Prostate gland (tissue), 2 donors: Measurements from ENCODE around the gene TLR10. TPM values are rescaled to one million over a fixed set of nuclear protein-coding genes. Genes with fewer than 3 reads are reported as not detected.
A peak's percentile ranks its signal among the peaks of the same experiment; 100 is the strongest.

Experiments used
- DNase-seq: peaks from one replicate; pipeline ENCODE4 v3.0.0-alpha.2; 2019; ENCODE audit warnings: low spot score
- H3K27ac ChIP-seq, 2 donors: fragments of 200-600 bp; sonication (generic); 2 replicates each; pipeline ENCODE4 v1.5.1; 2017 to 2019
- H3K27me3 ChIP-seq: fragments of 200-600 bp; sonication (generic); replicated peaks from 2 replicates; pipeline ENCODE4 v1.5.1; 2019; ENCODE audit not compliant: insufficient read depth
- H3K36me3 ChIP-seq, 2 donors: fragments of 200-600 bp; sonication (generic); 1 replicate in 1 of 2; 2 replicates in 1 of 2; pipeline versions ENCODE4 v1.5.1 to v1.8.1; 2017 to 2019
- H3K4me1 ChIP-seq: fragments of 200-600 bp; sonication (generic); replicated peaks from 2 replicates; pipeline ENCODE4 v1.5.1; 2019
- H3K4me3 ChIP-seq, 2 donors: fragments of 200-600 bp; sonication (generic); 2 replicates each; pipeline ENCODE4 v1.5.1; 2017 to 2019
- H3K9me3 ChIP-seq: fragments of 200-600 bp; sonication (generic); 2 replicates; pipeline ENCODE4 v1.5.1; 2017
- CTCF ChIP-seq, 4 experiments: fragments of 200-600 bp in 2 of 4; fragments of 450-650 bp in 2 of 4; sonication (generic) in 2 of 4; IDR thresholded peaks; 1 replicate in 3 of 4; 2 replicates in 1 of 4; pipeline ENCODE4 v1.5.1; 2016 to 2019; ENCODE audit warnings: antibody characterized with exemption in 4 of 4, mild to moderate bottlenecking in 2 of 4, moderate library complexity in 2 of 4
- POLR2A ChIP-seq: fragments of 450-650 bp; IDR thresholded peaks from one replicate; pipeline ENCODE4 v1.6.1; 2016; ENCODE audit warnings: antibody characterized with exemption, mild to moderate bottlenecking
- POLR2AphosphoS5 ChIP-seq: sonication (generic); formaldehyde crosslinking; IDR thresholded peaks from one replicate; pipeline ENCODE4 v1.6.1; 2017; ENCODE audit warnings: antibody characterized with exemption
- WGBS: methylation state at CpG from one replicate; pipeline ENCODE4 v1.1.5; 2018; 5-methylcytosine and 5-hydroxymethylcytosine counted together
- intact Hi-C: fragments of 100-400 bp; cut with DNase I; formaldehyde crosslinking; loops from one replicate; pipeline ENCODE4 v1.14.2; 2022
- total RNA-seq, 2 donors: library from RNA; depleted of rRNA; stranded (reverse); fragments of >200 nt; gene quantifications; one replicate each; pipeline ENCODE4 v1.1.0, GENCODE V29; 2016

The TLR10 gene
- total RNA-seq, 2 donors from 2014 or later = 0.14 to 0.68 TPM

DNA sequence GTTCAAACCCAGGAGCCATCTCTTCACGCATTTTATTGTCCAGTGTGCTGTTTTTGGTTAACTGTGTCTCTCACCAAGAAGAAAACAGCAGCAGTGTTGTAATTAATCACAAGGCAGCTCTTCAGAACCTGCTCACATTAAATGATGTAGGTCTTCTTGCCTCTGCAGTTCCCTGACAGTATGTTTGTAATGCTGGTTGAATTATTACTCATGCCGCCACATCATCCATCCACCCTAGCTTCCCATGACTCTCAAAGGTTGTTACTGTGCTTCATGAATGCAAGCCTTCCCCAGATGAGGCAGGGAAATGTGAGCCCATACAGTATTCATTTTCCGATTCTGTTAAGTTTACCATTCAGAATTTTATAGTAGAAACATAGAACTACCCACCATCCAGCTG, 17.4 kb downstream of the TLR10 start:
- H3K4me1 ChIP-seq = no peaks in the 10 kb centered on the region
- no peak overlapping the region for H3K27ac ChIP-seq
- TF ChIP-seq CTCF (IDR thresholded peaks at IDR 0.05) = no peak
- no peak overlapping the region for H3K4me3 ChIP-seq
- no peaks in the 10 kb centered on the region for H3K36me3 ChIP-seq
- intact Hi-C loops = loop anchor here (10.0 kb wide), 1 partner anchor 369 kb away; no protein-coding TSS in a partner anchor
- WGBS = 95% methylated on average over 3 of the region's 3 CpGs
- no peaks in the 10 kb centered on the region for H3K27me3 ChIP-seq
- no peaks in the 10 kb centered on the region for H3K9me3 ChIP-seq
- no peak for DNase-seq

GRCh38 chr4:38764277-38764676, 18.5 kb downstream of the TLR10 start:
- no peak for TF ChIP-seq CTCF (IDR thresholded peaks at IDR 0.05)
- TF ChIP-seq POLR2A = no peak
- no peak for TF ChIP-seq POLR2AphosphoS5
- Histone ChIP-seq H3K36me3 (no peaks in the 10 kb centered on the region), H3K9me3 (no peaks in the 10 kb centered on the region), H3K4me1 (no peaks in the 10 kb centered on the region), H3K27ac (no peak overlapping the region), H3K27me3 (no peaks in the 10 kb centered on the region), H3K4me3 (no peak overlapping the region)
- WGBS = 68% methylated on average over 3 of the region's 3 CpGs
- intact Hi-C loops = loop anchor here (5.0 to 10.0 kb wide), 2 partner anchors 38 to 371 kb away; partner anchors contain the start of gene TLR1
- DNase-seq = no peak

- 93% methylated on average over 14 of the region's 14 CpGs for WGBS
- H3K27ac ChIP-seq = no peak overlapping the region
- H3K4me1 ChIP-seq = no peaks in the 10 kb centered on the region
- no peak for TF ChIP-seq CTCF (IDR thresholded peaks at IDR 0.05)
- no peak for TF ChIP-seq POLR2A
- TF ChIP-seq POLR2AphosphoS5 = no peak
- intact Hi-C loops = loop anchor here (5.0 to 10.0 kb wide), 2 partner anchors 40 to 372 kb away; partner anchors contain the start of gene TLR1
- H3K9me3 ChIP-seq = no peaks in the 10 kb centered on the region
- no peak overlapping the region for H3K4me3 ChIP-seq
- no peaks in the 10 kb centered on the region for H3K36me3 ChIP-seq
- H3K27me3 ChIP-seq = no peaks in the 10 kb centered on the region
- no peak for DNase-seq
Measured at GRCh38 chr4:38762560-38762959, 20.2 kb downstream of the TLR10 start.

DNA sequence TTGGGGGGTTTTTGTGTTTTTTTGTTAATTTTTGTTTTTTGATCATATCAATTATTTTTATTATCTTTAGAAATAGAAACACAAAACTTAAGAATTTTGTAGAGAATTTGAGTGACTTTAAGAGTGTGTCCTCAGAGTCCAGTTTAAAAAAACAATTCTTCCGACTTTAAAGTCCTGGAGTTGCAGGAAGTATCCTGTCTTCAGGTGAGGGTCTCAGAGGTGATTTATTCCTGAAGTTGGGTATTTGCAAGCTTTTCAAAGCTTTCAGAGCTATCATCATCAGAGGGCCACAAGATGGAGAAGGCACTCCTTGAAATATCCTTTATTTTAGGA, 23.0 kb downstream of the TLR10 start:
- no peak overlapping the region for H3K4me3 ChIP-seq
- H3K36me3 ChIP-seq = no peaks in the 10 kb centered on the region
- H3K27ac ChIP-seq = no peak overlapping the region
- intact Hi-C loops = loop anchor here (2.0 to 10.0 kb wide), 4 partner anchors 23 to 375 kb away; partner anchors contain the start of genes TLR1, TLR10 and TLR6
- no peaks in the 10 kb centered on the region for H3K27me3 ChIP-seq
- 93% methylated on average over 1 of the region's 1 CpG for WGBS
- H3K9me3 ChIP-seq = no peaks in the 10 kb centered on the region
- DNase-seq = no peak
- TF ChIP-seq POLR2AphosphoS5 (no peak), CTCF (IDR thresholded peaks at IDR 0.05) (no peak), POLR2A (no peak)
- no peaks in the 10 kb centered on the region for H3K4me1 ChIP-seq

DNA sequence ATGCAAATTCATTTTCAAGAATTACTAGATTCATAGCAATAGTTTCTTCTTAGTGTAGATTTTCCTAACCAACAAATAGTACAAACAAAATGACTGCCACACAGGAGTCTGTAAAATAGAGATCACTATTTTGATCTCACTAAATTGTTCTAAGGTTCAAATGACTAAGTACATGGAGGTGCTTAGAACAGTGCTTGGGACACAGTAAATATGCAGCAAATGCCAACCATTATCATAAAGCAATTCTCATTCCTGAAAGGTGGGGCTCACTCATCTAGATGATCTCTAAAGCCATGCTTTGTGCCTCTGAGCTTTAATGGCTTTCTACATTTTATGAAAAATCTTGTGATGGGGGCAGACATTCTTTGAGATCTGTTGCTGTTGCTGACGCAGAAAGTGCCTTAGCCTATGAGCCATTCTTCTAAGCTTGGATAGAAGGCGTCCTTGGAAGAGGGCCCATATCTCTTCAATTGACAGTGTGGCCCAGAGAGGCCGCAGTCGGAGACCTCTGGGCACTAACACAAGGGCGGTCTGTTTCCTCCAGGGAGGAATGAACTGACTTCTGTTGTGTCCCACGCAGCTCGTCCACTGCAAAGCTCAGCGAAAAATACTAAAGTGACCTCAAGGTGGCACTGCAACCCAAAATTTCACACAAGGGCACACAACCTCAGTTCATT, 23.5 kb downstream of the TLR10 start:
- H3K36me3 ChIP-seq = no peaks in the 10 kb centered on the region
- peak; percentile 44 for DNase-seq
- H3K4me3 ChIP-seq = no peak overlapping the region
- H3K27me3 ChIP-seq = no peaks in the 10 kb centered on the region
- no peaks in the 10 kb centered on the region for H3K4me1 ChIP-seq
- TF ChIP-seq CTCF (IDR thresholded peaks at IDR 0.05) = peak; percentile 24 to 69 (median 66)
- TF ChIP-seq POLR2AphosphoS5 = no peak
- no peaks in the 10 kb centered on the region for H3K9me3 ChIP-seq
- 8% methylated on average over 8 of the region's 8 CpGs for WGBS
- H3K27ac ChIP-seq = no peak overlapping the region
- intact Hi-C loops = loop anchor here (2.0 kb wide), 2 partner anchors 24 to 98 kb away; partner anchors contain the start of genes TLR10 and TLR6
